OCI-LY7 (cell line): Measurements from ENCODE around the gene CYFIP1. TPM values are rescaled to one million over a fixed set of nuclear protein-coding genes. Genes with fewer than 3 reads are reported as not detected.

Source experiments
- BruUV-seq: library from RNA; stranded (reverse); fragments of 400-500 nt; replicated peaks from 2 replicates; lab custom pipeline; 2021; lab: Mats Ljungman, UMichigan
- CTCF ChIA-PET: fragments of 300-600 bp; sonication (Branson Sonifier 250); formaldehyde crosslinking; loops from one replicate; lab custom pipeline; 2022; ENCODE audit warnings: antibody characterized with exemption; ENCODE audit not compliant: unreplicated experiment; lab: Charles Lee
- POLR2A ChIA-PET: fragments of 300-600 bp; sonication (Branson Sonifier 250); formaldehyde crosslinking; loops from one replicate; lab custom pipeline; 2022; ENCODE audit warnings: antibody characterized with exemption; lab: Charles Lee
- DNase-seq: peaks from one replicate; pipeline ENCODE4 v3.0.0-alpha.2; 2015; ENCODE audit warnings: low spot score
- H2AFZ ChIP-seq: fragments of 200-600 bp; sonication (generic), shearing (Covaris generic); 2 replicates; pipeline ENCODE4 v1.6.1; 2014; ENCODE audit warnings: mild to moderate bottlenecking, antibody characterized with exemption, low read length, moderate library complexity
- H3K27ac ChIP-seq: fragments of 200-600 bp; sonication (generic); 2 replicates; pipeline ENCODE4 v1.5.1; 2014; ENCODE audit warnings: mixed run types, low read depth, mild to moderate bottlenecking, moderate library complexity, low read length, inconsistent platforms; ENCODE audit not compliant: poor library complexity, severe bottlenecking
- H3K36me3 ChIP-seq: fragments of 200-600 bp; sonication (generic); 2 replicates; pipeline ENCODE4 v1.6.1; 2014; ENCODE audit warnings: mild to moderate bottlenecking, antibody characterized with exemption, low read length, moderate library complexity, mixed read lengths; ENCODE audit not compliant: insufficient read depth
- H3K4me1 ChIP-seq: fragments of 200-600 bp; sonication (generic); 2 replicates; pipeline ENCODE4 v1.5.1; 2014; ENCODE audit warnings: mild to moderate bottlenecking, low read length; ENCODE audit not compliant: insufficient read depth, poor library complexity, severe bottlenecking
- H3K4me2 ChIP-seq: fragments of 200-600 bp; sonication (generic); 2 replicates; pipeline ENCODE4 v1.6.1; 2014; ENCODE audit warnings: mild to moderate bottlenecking, low read length
- H3K4me3 ChIP-seq: fragments of 200-600 bp; sonication (generic); 2 replicates; pipeline ENCODE4 v1.5.1; 2014; ENCODE audit warnings: mild to moderate bottlenecking, low read depth, low read length; ENCODE audit not compliant: poor library complexity, severe bottlenecking
- H3K79me2 ChIP-seq: fragments of 200-600 bp; sonication (generic); 2 replicates; pipeline ENCODE4 v1.6.1; 2016; ENCODE audit warnings: low read depth, mild to moderate bottlenecking, low read length, moderate library complexity, mixed read lengths; ENCODE audit not compliant: insufficient read depth
- H3K9me2 ChIP-seq: fragments of 200-600 bp; sonication (generic); 2 replicates; pipeline ENCODE4 v1.6.1; 2016; ENCODE audit warnings: mild to moderate bottlenecking, low read length, mixed read lengths; ENCODE audit not compliant: insufficient read depth
- H3K9me3 ChIP-seq: fragments of 200-600 bp; sonication (generic); 2 replicates; pipeline ENCODE4 v1.6.1; 2014; ENCODE audit warnings: mild to moderate bottlenecking, mixed run types, low read length, mixed read lengths
- H4K20me1 ChIP-seq: fragments of 200-600 bp; sonication (generic); 2 replicates; pipeline ENCODE4 v1.6.1; 2014; ENCODE audit warnings: mild to moderate bottlenecking, antibody characterized with exemption, low read length, moderate library complexity, mixed read lengths; ENCODE audit not compliant: insufficient read depth
- CTCF ChIP-seq: fragments of 200-600 bp; sonication (generic); conservative IDR thresholded peaks from 2 replicates; pipeline ENCODE4 v1.5.1; 2014; ENCODE audit warnings: mild to moderate bottlenecking, antibody characterized with exemption, low read length, moderate library complexity, mixed read lengths
- EZH2phosphoT487 ChIP-seq: fragments of 200-600 bp; sonication (generic); IDR thresholded peaks from 2 replicates; pipeline ENCODE4 v1.6.1; 2018; ENCODE audit warnings: low read depth, borderline replicate concordance, mild to moderate bottlenecking, mixed run types, antibody characterized with exemption, low read length, moderate library complexity, mixed read lengths
- intact Hi-C: fragments of 100-400 bp; cut with micrococcal nuclease; formaldehyde crosslinking; loops from one replicate; pipeline ENCODE4 v1.10.0; 2022; ENCODE audit not compliant: unreplicated experiment
- total RNA-seq, 2 experiments: library from RNA; depleted of rRNA in 1 of 2; stranded (reverse); fragments of >200 nt in 1 of 2; shearing (Covaris generic) in 1 of 2; gene quantifications; 2 replicates each; pipeline ENCODE4 v1.2.3, GENCODE V29; 2014 to 2022

CYFIP1 gene
- total RNA-seq, 2 experiments from 2014 or later, result 0.98 to 1.3 TPM

GRCh38 chr15:22917556-22917955 lies 62.6 kb downstream of the CYFIP1 start:
- Histone ChIP-seq H3K36me3 (no peaks in the 10 kb centered on the region), H3K9me3 (no peaks in the 10 kb centered on the region), H4K20me1 (no peaks in the 10 kb centered on the region), H3K9me2 (no peaks in the 10 kb centered on the region), H3K4me3 (no peak overlapping the region), H3K4me1 (no peaks in the 10 kb centered on the region), H3K27ac (no peak overlapping the region), H3K4me2 (no peak overlapping the region), H3K79me2 (no peaks in the 10 kb centered on the region), H2AFZ (no peak overlapping the region)
- no TSS peak for BruUV-seq
- intact Hi-C loops, result no loop called here
- no peak for DNase-seq
- no peak for TF ChIP-seq EZH2phosphoT487
- no peak for TF ChIP-seq CTCF
- POLR2A ChIA-PET, result no interaction called here
- CTCF ChIA-PET, result interaction anchor here (0.6 kb wide), 1 partner anchor 534 kb away, joined by 3 read pairs; no protein-coding TSS in a partner anchor

- CTCF ChIA-PET, result no interaction called here
- Histone ChIP-seq H3K79me2 (no peaks in the 10 kb centered on the region), H3K4me1 (no peaks in the 10 kb centered on the region), H3K4me2 (no peak overlapping the region), H3K9me3 (no peaks in the 10 kb centered on the region), H4K20me1 (no peaks in the 10 kb centered on the region), H3K4me3 (no peak overlapping the region), H3K36me3 (no peaks in the 10 kb centered on the region), H3K27ac (no peak overlapping the region), H3K9me2 (no peaks in the 10 kb centered on the region), H2AFZ (no peak overlapping the region)
- TF ChIP-seq CTCF (no peak), EZH2phosphoT487 (no peak)
- no TSS peak for BruUV-seq
- intact Hi-C loops, result no loop called here
- POLR2A ChIA-PET, result no interaction called here
- DNase-seq, result no peak
These were observed 63.4 kb downstream of the CYFIP1 start for GRCh38 chr15:22916606-22917350.

GRCh38 chr15:22915866-22916515 lies 64.2 kb downstream of the CYFIP1 start:
- POLR2A ChIA-PET, result no interaction called here
- H3K9me2 ChIP-seq, result no peaks in the 10 kb centered on the region
- CTCF ChIA-PET, result no interaction called here
- no peaks in the 10 kb centered on the region for H3K79me2 ChIP-seq
- no TSS peak for BruUV-seq
- no peak overlapping the region for H2AFZ ChIP-seq
- no peak for TF ChIP-seq EZH2phosphoT487
- no peak for TF ChIP-seq CTCF
- intact Hi-C loops, result no loop called here
- no peaks in the 10 kb centered on the region for H3K36me3 ChIP-seq
- no peaks in the 10 kb centered on the region for H3K9me3 ChIP-seq
- H3K4me2 ChIP-seq, result no peak overlapping the region
- no peaks in the 10 kb centered on the region for H4K20me1 ChIP-seq
- DNase-seq, result no peak
- H3K4me1 ChIP-seq, result no peaks in the 10 kb centered on the region
- no peak overlapping the region for H3K27ac ChIP-seq
- no peak overlapping the region for H3K4me3 ChIP-seq
